HL-60/S4 treated with retinoic acid at 250 ng/mL for 4 days and 3 days (cell line): ENCODE results near the gene ZNF771.

Experiments
- in situ Hi-C: fragments of 300-500 bp; cut with MboI; formaldehyde crosslinking; loops from 2 replicates; pipeline ENCODE4 v1.7.0; 2022; ENCODE audit warnings: low sequenced_read_pairs

The ZNF771 gene

GRCh38 chr16:30397776-30398660 lies 9.4 kb upstream of the ZNF771 start:
- in situ Hi-C loops: no loop called here

DNA sequence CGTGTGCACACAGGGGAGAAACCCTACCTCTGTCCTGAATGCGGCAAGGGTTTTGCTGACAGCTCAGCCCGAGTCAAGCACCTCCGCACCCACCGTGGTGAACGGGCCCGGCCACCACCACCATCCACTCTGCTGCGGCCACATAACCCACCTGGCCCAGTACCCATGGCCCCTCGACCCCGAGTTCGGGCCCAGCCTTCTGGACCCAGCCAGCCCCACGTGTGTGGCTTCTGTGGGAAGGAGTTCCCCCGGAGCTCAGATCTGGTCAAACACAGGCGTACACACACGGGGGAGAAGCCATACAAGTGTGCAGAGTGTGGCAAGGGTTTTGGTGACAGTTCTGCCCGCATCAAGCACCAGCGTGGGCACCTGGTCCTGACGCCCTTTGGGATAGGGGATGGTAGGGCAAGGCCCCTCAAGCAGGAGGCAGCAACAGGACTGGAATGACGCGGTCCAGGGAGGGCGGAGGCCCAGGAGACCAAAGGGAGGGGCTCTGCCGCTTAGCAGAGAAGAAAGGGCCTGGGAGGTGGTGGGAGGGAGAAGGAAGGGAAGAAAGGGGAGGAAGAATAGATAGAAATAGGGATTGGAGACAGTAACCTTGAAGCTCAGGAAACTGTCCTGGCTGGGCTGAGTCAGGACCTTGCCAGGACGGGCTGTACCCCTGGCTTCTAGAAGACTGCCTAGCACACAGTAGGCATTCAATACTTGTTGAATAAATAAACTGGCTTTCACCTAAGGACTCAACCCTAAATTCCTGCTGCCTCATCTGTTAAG lies 8.6 kb upstream of the ZNF771 start:
- in situ Hi-C loops: no loop called here

- in situ Hi-C loops: loop anchor here (5.0 to 25.0 kb wide), 2 partner anchors 47 to 287 kb away; partner anchors contain the start of genes GDPD3 and MAPK3
These were observed 7.8 kb upstream of the ZNF771 start for GRCh38 chr16:30399435-30400186.

DNA sequence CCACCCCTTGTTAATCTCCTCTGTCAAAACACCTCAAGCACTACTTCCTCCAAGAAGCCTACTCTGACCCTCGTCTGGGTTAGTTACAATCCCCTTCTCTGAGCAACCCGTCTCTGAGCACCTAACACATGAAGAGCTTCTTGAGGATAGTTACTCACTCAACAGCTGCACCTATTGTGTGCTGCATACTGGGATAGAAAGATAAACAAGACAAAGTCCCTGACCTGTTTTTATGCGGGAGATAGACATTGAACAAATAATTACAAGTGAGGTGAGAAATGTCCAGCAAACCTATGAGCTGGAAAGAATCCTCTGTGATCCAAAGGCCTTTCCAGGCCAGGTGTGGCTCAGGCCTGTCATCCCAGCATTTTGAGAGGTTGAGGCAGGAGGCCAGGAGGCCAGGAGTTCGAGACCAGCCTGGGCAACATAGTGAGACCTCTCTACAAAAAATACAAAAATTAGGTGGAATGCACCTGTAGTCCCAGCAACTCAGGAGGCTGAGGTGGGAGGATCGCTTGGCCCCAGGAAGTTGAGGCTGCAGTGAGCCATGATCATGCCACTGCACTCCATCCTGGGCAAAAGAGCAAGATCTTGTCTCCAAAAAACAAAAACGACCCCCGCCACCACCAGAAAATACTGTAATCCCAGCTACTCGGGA lies 5.5 kb upstream of the ZNF771 start:
- in situ Hi-C loops: loop anchor here (5.0 to 25.0 kb wide), 2 partner anchors 50 to 290 kb away; partner anchors contain the start of genes GDPD3 and MAPK3

DNA sequence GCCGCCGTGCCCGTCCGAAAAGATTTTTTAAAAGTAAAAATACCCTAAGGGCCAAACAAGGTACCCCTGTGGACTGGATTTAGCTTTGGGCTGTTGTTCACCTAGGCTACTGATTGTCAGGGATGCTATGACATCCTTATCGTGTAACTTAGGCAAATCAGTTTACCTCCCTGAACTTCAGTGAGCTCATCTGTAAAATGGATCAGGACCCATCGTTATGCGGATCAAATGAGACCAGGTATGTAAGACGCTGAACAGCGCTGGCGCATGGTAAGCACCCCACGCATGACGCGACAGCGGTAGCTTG lies 658 bp upstream of the ZNF771 start:
- in situ Hi-C loops: loop anchor here (25.0 kb wide), 1 partner anchor 294 kb away; the partner anchor contains the start of genes GDPD3 and MAPK3

DNA sequence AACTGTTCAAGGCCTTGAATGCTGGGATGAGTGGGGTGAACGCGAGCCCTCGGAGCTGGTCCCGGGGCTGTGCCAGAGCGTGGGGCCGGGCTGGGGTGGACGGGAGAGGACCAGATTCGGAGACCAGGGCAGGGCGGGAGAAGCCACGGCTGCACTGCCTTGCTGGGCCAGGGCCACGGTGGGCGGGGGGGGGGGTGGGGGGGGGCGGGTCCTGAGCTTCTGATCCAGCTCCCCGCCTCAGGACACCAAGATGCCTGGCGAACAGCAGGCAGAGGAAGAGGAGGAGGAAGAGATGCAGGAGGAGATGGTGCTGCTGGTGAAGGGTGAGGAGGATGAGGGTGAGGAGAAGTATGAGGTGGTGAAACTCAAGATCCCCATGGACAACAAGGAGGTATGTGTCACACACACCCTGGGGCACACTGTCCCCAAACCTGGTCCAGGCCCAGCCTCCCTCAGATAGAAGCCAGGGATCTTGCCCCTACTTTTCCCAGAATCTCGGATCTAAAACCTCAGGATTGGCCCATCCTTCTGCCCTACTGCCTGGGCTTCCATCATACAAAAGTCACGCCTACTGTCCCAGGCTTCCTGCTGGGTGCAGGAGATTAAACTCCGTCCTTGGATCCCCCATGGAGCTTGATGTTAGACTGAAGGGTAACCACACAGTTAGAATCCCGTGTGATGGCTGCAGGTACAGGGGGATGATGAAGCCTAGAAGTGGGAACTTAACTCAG lies 563 bp downstream of the ZNF771 start:
- in situ Hi-C loops: loop anchor here (25.0 kb wide), 1 partner anchor 296 kb away; the partner anchor contains the start of genes GDPD3 and MAPK3

DNA sequence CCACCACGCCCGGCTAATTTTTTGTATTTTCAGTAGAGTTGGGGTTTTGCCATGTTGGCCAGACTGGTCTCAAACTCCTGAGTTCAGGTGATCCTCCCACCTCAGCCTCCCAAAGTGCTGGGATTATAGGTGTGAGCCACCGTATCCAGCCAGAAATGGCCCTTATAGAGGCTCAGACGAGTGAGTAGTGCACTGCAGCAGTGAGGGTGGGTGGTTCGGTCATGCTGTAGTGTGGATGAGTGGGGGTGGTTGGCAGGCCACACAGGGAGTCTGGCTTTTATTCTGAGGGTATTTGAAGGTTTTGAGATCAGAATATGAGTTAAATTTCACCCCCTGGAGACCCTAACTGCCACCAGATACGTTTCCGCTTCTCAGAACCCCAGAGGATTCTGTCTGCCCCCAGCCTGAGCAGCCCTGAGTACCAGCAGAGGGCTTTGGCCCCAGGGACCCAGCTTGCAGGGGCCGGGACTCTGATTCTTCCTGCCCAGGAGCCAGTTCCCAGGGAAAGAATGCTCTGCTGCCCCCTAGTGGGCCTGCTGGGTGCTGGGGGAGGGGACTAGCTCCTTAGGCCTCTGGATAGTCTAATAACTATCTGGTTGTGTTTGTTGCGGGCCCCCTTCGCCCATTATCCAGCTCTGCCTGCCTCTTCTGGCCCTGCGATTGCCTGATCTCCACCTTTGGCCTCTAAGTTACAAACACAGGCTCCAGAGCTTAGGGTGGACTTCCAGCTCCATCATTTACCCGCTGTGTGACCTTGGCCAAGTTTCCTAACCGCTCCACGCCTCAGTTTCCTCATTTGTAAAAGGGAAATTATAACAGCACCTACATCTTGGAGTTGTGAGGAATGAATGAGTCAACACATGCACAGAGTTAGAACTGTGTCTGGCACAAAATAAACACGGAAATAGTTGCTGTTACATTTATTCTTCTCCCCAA lies 2.0 kb downstream of the ZNF771 start:
- in situ Hi-C loops: loop anchor here (25.0 kb wide), 1 partner anchor 297 kb away; the partner anchor contains the start of genes GDPD3 and MAPK3

DNA sequence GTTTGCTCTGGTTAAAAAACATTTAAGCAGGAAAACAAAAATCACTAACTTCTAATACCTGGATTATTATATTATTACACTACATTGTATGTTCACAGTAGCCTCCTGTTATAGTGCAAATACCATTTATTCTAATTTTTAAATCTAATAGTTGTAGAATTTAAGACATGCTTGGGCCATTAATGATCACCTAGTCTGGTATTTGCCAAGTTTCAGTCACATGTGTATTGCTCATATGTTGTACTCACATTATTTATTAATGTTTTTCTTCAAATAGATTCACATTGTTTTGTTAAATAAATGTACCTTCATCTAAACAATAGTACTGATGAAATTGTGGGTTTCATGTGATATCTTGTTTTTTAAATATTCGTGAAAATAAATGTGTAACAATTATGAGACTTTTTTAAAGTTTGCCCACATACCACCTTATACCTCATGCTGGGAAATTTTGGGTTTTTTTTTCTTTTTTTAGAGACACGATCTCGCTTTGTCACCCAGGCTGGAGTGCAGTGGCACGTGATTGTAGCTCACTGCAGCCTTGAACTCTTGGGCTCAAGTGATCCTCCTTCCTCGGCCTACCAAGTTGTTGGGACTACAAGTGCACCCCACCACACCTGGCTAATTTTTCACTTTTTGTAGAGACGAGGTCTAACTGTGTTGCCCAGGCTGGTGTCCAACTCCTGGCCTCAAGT lies 5.9 kb downstream of the ZNF771 start:
- in situ Hi-C loops: loop anchor here (25.0 kb wide), 1 partner anchor 301 kb away; the partner anchor contains the start of genes GDPD3 and MAPK3

- in situ Hi-C loops: loop anchor here (25.0 kb wide), 1 partner anchor 302 kb away; the partner anchor contains the start of genes GDPD3 and MAPK3
These were observed 6.8 kb downstream of the ZNF771 start for GRCh38 chr16:30414159-30414558.

DNA sequence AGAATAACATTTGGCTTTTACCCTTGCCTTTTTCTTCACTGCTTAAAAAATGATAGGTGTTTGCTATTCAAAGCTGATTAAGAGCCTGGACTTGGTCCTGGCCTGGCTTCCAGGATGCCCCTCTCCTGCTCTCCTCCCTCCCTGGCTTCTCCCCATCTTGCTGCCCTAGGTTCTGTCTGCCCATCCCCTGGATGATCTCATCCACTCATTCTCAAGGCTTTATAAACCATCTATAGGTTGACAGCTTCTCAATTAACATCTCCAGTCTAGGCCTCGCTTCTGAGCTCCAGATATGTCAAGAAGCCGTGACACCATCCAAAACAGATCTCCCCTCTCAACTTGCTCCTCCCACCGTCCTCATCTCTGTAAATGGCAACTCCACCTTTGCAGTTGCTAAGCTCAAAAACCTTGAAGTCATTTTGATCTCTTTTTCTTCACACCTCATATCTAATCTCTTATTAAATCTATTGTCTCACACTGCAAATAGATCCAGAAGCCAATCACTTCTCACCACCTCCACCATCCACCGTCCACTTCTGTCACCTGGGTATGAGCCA lies 8.7 kb downstream of the ZNF771 start:
- in situ Hi-C loops: loop anchor here (25.0 kb wide), 1 partner anchor 304 kb away; the partner anchor contains the start of genes GDPD3 and MAPK3

DNA sequence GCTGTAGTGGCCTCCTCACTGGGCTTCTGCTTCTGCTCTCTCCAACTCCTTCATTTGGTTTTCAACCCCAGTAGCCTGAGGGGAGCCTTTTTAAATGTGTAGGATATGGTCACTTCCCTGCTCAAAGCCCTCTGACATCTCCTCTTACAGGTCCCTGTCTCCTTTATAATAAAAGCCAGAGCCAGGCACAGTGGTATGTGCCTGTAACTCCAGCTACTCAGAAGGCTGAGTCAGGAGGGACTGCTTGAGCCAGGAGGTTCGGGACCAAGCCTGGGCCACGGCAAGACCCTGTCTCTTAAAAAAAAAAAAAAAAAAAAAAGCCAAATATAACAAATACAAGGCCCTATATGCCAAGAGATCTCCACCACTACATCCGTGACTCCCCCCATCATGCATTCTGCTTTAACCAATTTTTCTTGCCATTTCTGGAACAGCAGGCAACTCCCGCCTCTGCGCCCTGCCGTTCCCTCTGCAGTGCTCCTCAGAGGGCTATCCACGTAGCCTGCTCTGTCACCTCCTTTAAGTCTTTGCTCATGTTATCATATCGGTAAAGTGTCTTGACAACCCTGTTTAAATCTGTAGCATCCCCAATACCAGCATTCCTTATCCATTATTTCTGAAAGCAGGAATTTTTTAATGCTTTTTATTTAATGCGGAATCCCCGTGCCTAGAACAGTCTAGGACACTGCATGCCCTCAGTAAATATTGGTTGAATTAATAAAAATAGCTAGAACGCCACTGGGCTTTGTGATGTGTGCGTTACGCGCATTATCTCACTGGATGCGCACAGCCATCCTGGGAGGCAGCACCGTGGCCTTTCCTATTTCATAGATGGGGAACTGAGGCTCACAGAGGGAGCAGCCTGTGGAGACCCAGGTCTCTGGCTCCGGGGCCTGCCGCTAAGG lies 9.5 kb downstream of the ZNF771 start:
- in situ Hi-C loops: loop anchor here (25.0 kb wide), 1 partner anchor 305 kb away; the partner anchor contains the start of genes GDPD3 and MAPK3

- in situ Hi-C loops: loop anchor here (25.0 kb wide), 1 partner anchor 305 kb away; the partner anchor contains the start of genes GDPD3 and MAPK3
These were observed 10.3 kb downstream of the ZNF771 start for GRCh38 chr16:30417529-30418349.

DNA sequence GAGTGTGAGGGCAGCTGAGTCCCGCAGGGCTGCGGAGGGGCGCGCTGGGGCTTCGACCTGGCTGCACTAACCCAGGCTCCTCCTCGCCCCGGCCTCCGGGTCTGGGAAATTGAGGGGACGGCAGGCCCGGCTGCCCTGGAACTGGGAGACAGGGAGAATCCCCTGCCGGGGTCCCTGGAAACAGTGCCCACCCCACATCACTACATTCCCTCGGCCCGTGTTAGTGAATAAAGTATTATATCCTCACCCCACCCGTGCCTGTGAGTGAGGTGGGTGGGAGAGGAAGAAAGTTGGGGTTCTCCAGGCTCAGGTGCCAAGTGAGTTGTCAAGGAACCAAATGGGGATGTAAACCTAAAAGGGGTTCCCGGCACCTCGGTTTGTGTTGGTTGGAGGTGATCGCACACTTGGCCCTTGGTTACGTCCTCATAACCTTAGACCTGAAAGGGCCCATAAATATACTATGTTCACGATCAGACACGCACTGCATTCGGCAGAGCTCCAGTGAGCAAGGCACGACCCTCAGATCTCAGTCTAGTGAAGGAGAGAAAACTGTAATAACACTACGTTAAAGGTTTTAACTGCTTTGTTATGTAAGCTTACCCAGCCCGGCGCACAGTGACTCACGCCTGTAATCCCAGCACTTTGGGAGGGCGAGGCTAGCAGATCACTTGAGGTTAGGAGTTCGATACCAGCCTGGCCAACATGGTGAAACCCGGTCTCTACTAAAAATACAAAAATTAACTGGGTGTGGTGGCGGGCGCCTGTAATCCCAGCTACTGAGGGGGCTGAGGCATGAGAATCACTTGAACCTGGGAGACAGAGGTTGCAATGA lies 11.2 kb downstream of the ZNF771 start:
- in situ Hi-C loops: loop anchor here (25.0 kb wide), 1 partner anchor 306 kb away; the partner anchor contains the start of genes GDPD3 and MAPK3

GRCh38 chr16:30421010-30421409 lies 13.6 kb downstream of the ZNF771 start:
- in situ Hi-C loops: loop anchor here (25.0 kb wide), 1 partner anchor 309 kb away; the partner anchor contains the start of genes GDPD3 and MAPK3
